ENCODE data around the gene PTPN4.

Gene PTPN4

DNA sequence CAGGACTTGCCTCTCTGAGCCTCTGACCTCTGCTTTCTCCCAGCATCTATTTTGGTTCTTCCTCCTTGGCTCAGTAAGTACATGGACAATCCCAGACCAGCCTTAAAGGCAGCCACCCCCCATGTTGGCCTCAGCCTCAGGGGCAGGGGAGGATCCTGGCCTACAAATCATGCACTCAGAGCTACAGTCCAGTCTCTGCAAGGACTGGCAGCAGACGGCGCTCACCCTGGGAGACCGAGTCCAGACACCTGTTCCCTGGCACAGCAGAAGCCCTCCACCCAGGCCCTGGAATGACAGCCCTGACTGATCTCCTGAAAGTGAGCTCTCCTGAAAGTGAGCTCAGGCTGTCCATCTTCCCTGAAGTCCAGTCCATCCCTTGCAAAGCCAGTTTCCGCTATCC is 25.7 kb upstream of the PTPN4 start:
- Histone ChIP-seq H3K27me3 (peaks cover 0 to 7% of the 10 kb centered on the region in 2 donors), H3K36me3 (no peaks in the 10 kb centered on the region), H3K27ac (no peak overlapping the region), H3K4me3 (no peak overlapping the region), H3K9me3 (no peaks in the 10 kb centered on the region), H3K4me1 (no peaks in the 10 kb centered on the region)
- intact Hi-C loops (cut with DNase I; ENCODE audit: low total_unique reads) = no loop called here
- TF ChIP-seq, protein P1, sequence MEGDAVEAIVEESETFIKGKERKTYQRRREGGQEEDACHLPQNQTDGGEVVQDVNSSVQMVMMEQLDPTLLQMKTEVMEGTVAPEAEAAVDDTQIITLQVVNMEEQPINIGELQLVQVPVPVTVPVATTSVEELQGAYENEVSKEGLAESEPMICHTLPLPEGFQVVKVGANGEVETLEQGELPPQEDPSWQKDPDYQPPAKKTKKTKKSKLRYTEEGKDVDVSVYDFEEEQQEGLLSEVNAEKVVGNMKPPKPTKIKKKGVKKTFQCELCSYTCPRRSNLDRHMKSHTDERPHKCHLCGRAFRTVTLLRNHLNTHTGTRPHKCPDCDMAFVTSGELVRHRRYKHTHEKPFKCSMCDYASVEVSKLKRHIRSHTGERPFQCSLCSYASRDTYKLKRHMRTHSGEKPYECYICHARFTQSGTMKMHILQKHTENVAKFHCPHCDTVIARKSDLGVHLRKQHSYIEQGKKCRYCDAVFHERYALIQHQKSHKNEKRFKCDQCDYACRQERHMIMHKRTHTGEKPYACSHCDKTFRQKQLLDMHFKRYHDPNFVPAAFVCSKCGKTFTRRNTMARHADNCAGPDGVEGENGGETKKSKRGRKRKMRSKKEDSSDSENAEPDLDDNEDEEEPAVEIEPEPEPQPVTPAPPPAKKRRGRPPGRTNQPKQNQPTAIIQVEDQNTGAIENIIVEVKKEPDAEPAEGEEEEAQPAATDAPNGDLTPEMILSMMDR (IDR thresholded peaks at IDR 0.05) = no peak
- no peak for DNase-seq

DNA sequence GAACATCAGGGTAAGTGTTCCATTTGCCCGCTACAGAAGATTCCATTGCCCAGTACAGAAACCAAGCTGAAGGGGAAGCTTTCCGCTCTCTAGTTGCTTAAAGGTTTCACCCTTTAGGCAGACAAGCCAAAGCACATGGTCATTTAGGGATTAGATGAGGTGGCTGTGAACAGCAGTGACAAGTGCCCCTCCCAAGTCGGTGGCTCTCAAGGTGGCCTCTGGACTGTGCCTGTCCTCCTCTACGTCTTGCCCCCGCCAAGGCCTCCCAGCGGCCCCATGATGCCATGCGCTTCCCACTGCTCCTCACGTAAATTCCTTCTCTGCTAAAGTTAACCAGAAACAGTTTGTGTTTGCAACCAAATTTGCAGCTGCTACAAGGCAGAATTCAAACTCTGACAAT is 24.2 kb upstream of the PTPN4 start:
- Histone ChIP-seq H3K27ac (no peak overlapping the region), H3K36me3 (no peaks in the 10 kb centered on the region), H3K4me1 (no peaks in the 10 kb centered on the region), H3K9me3 (no peaks in the 10 kb centered on the region), H3K27me3 (peaks cover 0 to 6% of the 10 kb centered on the region in 2 donors), H3K4me3 (no peak overlapping the region)
- intact Hi-C loops (cut with DNase I; ENCODE audit: low total_unique reads) = no loop called here
- no peak for DNase-seq
- TF ChIP-seq, protein P1 (IDR thresholded peaks at IDR 0.05) = no peak

DNA sequence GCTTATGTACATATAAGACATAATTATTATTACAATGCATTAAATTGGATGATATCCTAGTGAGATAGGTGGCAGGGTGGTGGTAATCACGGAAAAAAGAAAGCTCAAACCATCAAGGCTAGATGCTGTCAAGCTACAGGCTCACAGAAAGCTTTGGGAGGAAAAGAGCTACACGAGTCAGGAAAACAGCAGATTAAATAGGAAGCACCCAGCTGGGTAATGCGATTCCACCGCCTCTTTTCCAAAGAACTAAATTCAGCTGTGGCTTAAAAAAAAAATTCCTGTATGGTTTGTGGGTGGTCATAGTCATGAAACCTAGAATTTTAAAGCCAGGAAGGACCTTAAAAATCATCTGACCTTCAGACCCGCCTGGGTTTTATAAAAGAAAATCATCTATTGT is 23.7 kb upstream of the PTPN4 start:
- TF ChIP-seq, protein P1 (IDR thresholded peaks at IDR 0.05) = no peak
- Histone ChIP-seq H3K4me3 (no peak overlapping the region), H3K4me1 (no peaks in the 10 kb centered on the region), H3K27ac (no peak overlapping the region), H3K36me3 (no peaks in the 10 kb centered on the region), H3K27me3 (peaks cover 0 to 3% of the 10 kb centered on the region in 2 donors), H3K9me3 (no peaks in the 10 kb centered on the region)
- DNase-seq = no peak
- intact Hi-C loops (cut with DNase I; ENCODE audit: low total_unique reads) = no loop called here

DNA sequence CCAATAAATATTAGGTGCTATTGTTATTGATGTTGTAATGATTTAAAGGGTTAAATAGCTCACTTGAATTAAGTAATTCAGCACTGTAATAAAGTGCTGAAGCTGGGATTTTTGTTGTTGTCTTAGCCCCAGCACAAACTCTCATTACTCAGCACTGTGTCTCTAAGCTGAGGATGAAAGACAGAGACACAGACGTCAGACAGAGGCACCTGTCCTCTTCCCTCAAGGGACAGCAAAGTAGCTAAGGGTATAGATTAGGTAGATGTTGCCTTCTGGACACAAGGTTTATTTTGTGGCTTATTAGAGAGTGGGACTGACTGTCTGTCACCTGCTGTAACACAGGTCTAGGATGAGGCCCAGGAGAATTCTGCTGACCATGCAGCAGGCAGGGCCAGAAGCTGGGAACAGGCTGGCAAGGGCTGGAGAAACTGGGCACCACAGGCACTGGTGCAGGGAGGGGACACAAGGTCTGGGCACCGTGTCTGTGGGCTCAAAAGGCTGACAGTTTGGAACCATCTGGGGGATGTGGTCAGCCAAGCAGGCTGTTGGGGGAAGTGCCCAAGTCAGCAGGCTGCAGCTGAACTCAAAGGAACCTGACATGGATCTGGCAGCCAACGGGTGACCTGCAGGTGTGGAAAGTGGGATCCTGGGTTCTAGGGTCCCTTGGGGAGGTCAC is 20.0 kb upstream of the PTPN4 start:
- DNase-seq = no peak
- peaks cover 0 to 3% of the 10 kb centered on the region in 2 donors for H3K27me3 ChIP-seq
- H3K4me1 ChIP-seq = no peaks in the 10 kb centered on the region
- H3K9me3 ChIP-seq = no peaks in the 10 kb centered on the region
- H3K36me3 ChIP-seq = no peaks in the 10 kb centered on the region
- intact Hi-C loops (cut with DNase I; ENCODE audit: low total_unique reads) = no loop called here
- no peak overlapping the region for H3K4me3 ChIP-seq
- TF ChIP-seq, protein P1 (IDR thresholded peaks at IDR 0.05) = no peak
- H3K27ac ChIP-seq = no peak overlapping the region

DNA sequence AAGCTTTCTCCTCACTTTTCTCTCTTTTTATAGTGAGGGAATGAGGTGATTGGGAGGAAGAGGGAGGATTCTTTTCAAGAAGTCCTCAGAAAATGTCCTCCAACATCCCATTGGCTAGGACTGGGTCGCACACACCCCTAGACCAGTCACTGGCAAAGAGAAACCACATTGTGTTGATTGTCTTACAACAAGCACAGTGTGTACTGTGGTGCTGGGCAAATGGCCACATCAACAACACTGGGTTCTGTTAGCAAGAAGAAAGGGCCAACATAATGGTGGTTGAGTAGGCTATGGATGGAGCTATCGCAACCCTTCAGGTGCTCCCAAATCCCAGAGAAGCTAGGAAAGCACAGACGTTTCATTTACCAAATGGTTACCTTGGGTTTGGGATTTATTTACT is 18.7 kb upstream of the PTPN4 start:
- no peaks in the 10 kb centered on the region for H3K4me1 ChIP-seq
- no peak overlapping the region for H3K4me3 ChIP-seq
- H3K9me3 ChIP-seq = no peaks in the 10 kb centered on the region
- DNase-seq = no peak
- intact Hi-C loops (cut with DNase I; ENCODE audit: low total_unique reads) = no loop called here
- no peak overlapping the region for H3K27ac ChIP-seq
- peaks cover 0 to under 1% of the 10 kb centered on the region in 2 donors for H3K27me3 ChIP-seq
- H3K36me3 ChIP-seq = no peaks in the 10 kb centered on the region
- TF ChIP-seq, protein P1 (IDR thresholded peaks at IDR 0.05) = no peak

DNA sequence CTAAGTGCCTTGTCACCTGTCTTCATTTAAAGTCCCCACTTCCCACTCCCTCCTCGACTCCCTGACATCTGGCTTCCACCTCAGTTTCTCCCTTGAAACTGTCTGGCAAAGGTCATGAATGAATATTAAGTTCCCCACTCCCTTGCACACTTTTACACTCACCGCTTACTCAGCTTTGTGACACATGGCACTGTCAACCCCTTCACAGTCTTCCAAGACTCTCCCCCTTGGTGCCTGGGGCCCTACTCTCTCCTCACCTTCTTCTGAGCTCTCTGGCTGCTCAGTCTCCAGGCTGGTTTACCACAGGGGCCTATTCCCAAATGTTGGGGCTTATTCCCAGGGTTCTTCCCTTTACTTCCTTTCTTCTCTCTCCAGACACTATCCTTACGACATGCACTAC is 17.9 kb upstream of the PTPN4 start:
- no peak for DNase-seq
- Histone ChIP-seq H3K4me1 (no peaks in the 10 kb centered on the region), H3K36me3 (no peaks in the 10 kb centered on the region), H3K9me3 (no peaks in the 10 kb centered on the region), H3K4me3 (no peak overlapping the region), H3K27me3 (peaks cover 0 to 5% of the 10 kb centered on the region in 2 donors), H3K27ac (no peak overlapping the region)
- intact Hi-C loops (cut with DNase I; ENCODE audit: low total_unique reads) = no loop called here
- TF ChIP-seq, protein P1 (IDR thresholded peaks at IDR 0.05) = no peak
